PC-9 (cell line): ENCODE results near the gene SDHA. TPM values are rescaled to one million over a fixed set of nuclear protein-coding genes. Genes with fewer than 3 reads are reported as not detected.

Experiments
- BruUV-seq: library from RNA; stranded (reverse); fragments of 400-500 nt; replicated peaks from 2 replicates; lab custom pipeline; 2021; lab: Mats Ljungman, UMichigan
- CTCF ChIA-PET: fragments of 300-600 bp; sonication (Branson Sonifier 250); formaldehyde crosslinking; loops from one replicate; lab custom pipeline; 2022; ENCODE audit warnings: antibody characterized with exemption; lab: Charles Lee
- POLR2A ChIA-PET: fragments of 300-600 bp; sonication (Branson Sonifier 250); formaldehyde crosslinking; loops from one replicate; lab custom pipeline; 2022; ENCODE audit warnings: antibody characterized with exemption; ENCODE audit not compliant: unreplicated experiment; lab: Charles Lee
- DNase-seq, 2 experiments: peaks; one replicate each; pipeline versions ENCODE4 v3.0.0 to v3.0.0-alpha.2; 2015 to 2022; ENCODE audit warnings: mixed read lengths in 1 of 2
- H2AFZ ChIP-seq: fragments of 200-600 bp; sonication (generic); 2 replicates; pipeline ENCODE4 v1.8.1; 2017; ENCODE audit warnings: antibody characterized with exemption
- H3F3A ChIP-seq: fragments of 200-600 bp; sonication (generic); 2 replicates; pipeline ENCODE4 v1.8.1; 2017; ENCODE audit warnings: antibody characterized with exemption, mild to moderate bottlenecking, low read depth; ENCODE audit not compliant: insufficient read depth
- H3K27ac ChIP-seq: fragments of 200-600 bp; sonication (generic); 2 replicates; pipeline ENCODE4 v1.6.1; 2016; ENCODE audit warnings: mixed run types
- H3K27me3 ChIP-seq: fragments of 200-600 bp; sonication (generic); 2 replicates; pipeline ENCODE4 v1.6.1; 2016; ENCODE audit warnings: low read depth, mixed run types; ENCODE audit not compliant: insufficient read depth
- H3K36me3 ChIP-seq: fragments of 200-600 bp; sonication (generic); 2 replicates; pipeline ENCODE4 v1.6.1; 2016; ENCODE audit warnings: low read depth, mixed run types
- H3K4me1 ChIP-seq: fragments of 200-600 bp; sonication (generic); replicated peaks from 2 replicates; pipeline ENCODE4 v1.6.1; 2016; ENCODE audit warnings: mixed run types; ENCODE audit not compliant: insufficient read depth
- H3K4me2 ChIP-seq: fragments of 200-600 bp; sonication (generic); 2 replicates; pipeline ENCODE4 v1.6.1; 2017; ENCODE audit warnings: mixed run types
- H3K4me3 ChIP-seq: fragments of 200-600 bp; sonication (generic); 2 replicates; pipeline ENCODE4 v1.6.1; 2016; ENCODE audit warnings: mixed run types
- H3K79me2 ChIP-seq: fragments of 200-600 bp; sonication (generic); 2 replicates; pipeline ENCODE4 v1.6.1; 2017; ENCODE audit warnings: low read depth, mixed run types
- H3K9me2 ChIP-seq: fragments of 200-600 bp; sonication (generic); 2 replicates; pipeline ENCODE4 v1.8.1; 2017; ENCODE audit warnings: mild to moderate bottlenecking; ENCODE audit not compliant: insufficient read depth
- H3K9me3 ChIP-seq: fragments of 200-600 bp; sonication (generic); 2 replicates; pipeline ENCODE4 v1.8.1; 2016; ENCODE audit warnings: low read depth; ENCODE audit not compliant: insufficient read depth
- H4K20me1 ChIP-seq: fragments of 200-600 bp; sonication (generic); 2 replicates; pipeline ENCODE4 v1.8.1; 2017; ENCODE audit not compliant: insufficient read depth
- CTCF ChIP-seq: fragments of 200-600 bp; sonication (generic); conservative IDR thresholded peaks from 2 replicates; pipeline ENCODE4 v1.6.1; 2017; ENCODE audit warnings: mixed run types, antibody characterized with exemption, mild to moderate bottlenecking, moderate library complexity
- EZH2 ChIP-seq: fragments of 200-600 bp; sonication (generic); IDR thresholded peaks from 2 replicates; pipeline ENCODE4 v1.8.0; 2017; ENCODE audit warnings: antibody characterized with exemption, low read depth
- intact Hi-C: fragments of 100-400 bp; cut with micrococcal nuclease; formaldehyde crosslinking; loops from one replicate; pipeline ENCODE4 v1.10.0; 2022; ENCODE audit not compliant: unreplicated experiment
- total RNA-seq: library from RNA; stranded (reverse); gene quantifications from 2 replicates; pipeline ENCODE4 v1.2.3, GENCODE V29; 2021

Gene SDHA
- total RNA-seq, 1 experiment from 2014 or later, result 347 TPM

- peaks cover 94% of the 10 kb centered on the region for H3K27me3 ChIP-seq
- DNase-seq, result no peak
- no peak for TF ChIP-seq EZH2
- TF ChIP-seq CTCF, result no peak
- H3K36me3 ChIP-seq, result no peaks in the 10 kb centered on the region
- intact Hi-C loops, result no loop called here
- H3K27ac ChIP-seq, result no peak overlapping the region
- H3K9me3 ChIP-seq, result no peaks in the 10 kb centered on the region
- POLR2A ChIA-PET, result no interaction called here
- no peaks in the 10 kb centered on the region for H3K79me2 ChIP-seq
- H3K4me3 ChIP-seq, result no peak overlapping the region
- no peaks in the 10 kb centered on the region for H3K4me1 ChIP-seq
- CTCF ChIA-PET, result no interaction called here
- H3F3A ChIP-seq, result no peaks in the 10 kb centered on the region
- no peaks in the 10 kb centered on the region for H4K20me1 ChIP-seq
- H3K9me2 ChIP-seq, result no peaks in the 10 kb centered on the region
- H3K4me2 ChIP-seq, result no peak overlapping the region
- BruUV-seq, result no TSS peak
- H2AFZ ChIP-seq, result no peak overlapping the region
These were observed 32.7 kb upstream of the SDHA start for GRCh38 chr5:185095-186070.

GRCh38 chr5:186091-187041 is 31.8 kb upstream of the SDHA start:
- H3F3A ChIP-seq, result no peaks in the 10 kb centered on the region
- H4K20me1 ChIP-seq, result no peaks in the 10 kb centered on the region
- no peaks in the 10 kb centered on the region for H3K4me1 ChIP-seq
- no TSS peak for BruUV-seq
- no peaks in the 10 kb centered on the region for H3K36me3 ChIP-seq
- TF ChIP-seq EZH2, result no peak
- TF ChIP-seq CTCF, result no peak
- no peak overlapping the region for H3K4me2 ChIP-seq
- POLR2A ChIA-PET, result no interaction called here
- H3K27me3 ChIP-seq, result peaks cover 94% of the 10 kb centered on the region
- H3K27ac ChIP-seq, result no peak overlapping the region
- no peaks in the 10 kb centered on the region for H3K9me2 ChIP-seq
- CTCF ChIA-PET, result no interaction called here
- no peak overlapping the region for H3K4me3 ChIP-seq
- intact Hi-C loops, result no loop called here
- H2AFZ ChIP-seq, result no peak overlapping the region
- H3K9me3 ChIP-seq, result no peaks in the 10 kb centered on the region
- DNase-seq, result no peak
- H3K79me2 ChIP-seq, result no peaks in the 10 kb centered on the region

GRCh38 chr5:187042-187431 is 31.1 kb upstream of the SDHA start:
- no peaks in the 10 kb centered on the region for H3K36me3 ChIP-seq
- no peaks in the 10 kb centered on the region for H3K9me2 ChIP-seq
- H3K9me3 ChIP-seq, result no peaks in the 10 kb centered on the region
- BruUV-seq, result no TSS peak
- no peaks in the 10 kb centered on the region for H3K79me2 ChIP-seq
- H4K20me1 ChIP-seq, result no peaks in the 10 kb centered on the region
- no peak overlapping the region for H3K27ac ChIP-seq
- no peak for TF ChIP-seq EZH2
- TF ChIP-seq CTCF, result no peak
- DNase-seq, result no peak
- H3K4me1 ChIP-seq, result no peaks in the 10 kb centered on the region
- peaks cover 90% of the 10 kb centered on the region for H3K27me3 ChIP-seq
- H3K4me3 ChIP-seq, result no peak overlapping the region
- intact Hi-C loops, result no loop called here
- no peaks in the 10 kb centered on the region for H3F3A ChIP-seq
- H3K4me2 ChIP-seq, result no peak overlapping the region
- ChIA-PET POLR2A (no interaction called here), CTCF (no interaction called here)
- H2AFZ ChIP-seq, result no peak overlapping the region
